Middle frontal gyrus (tissue), 1 donor: ENCODE measurements around the gene UBR7.
"Not testable (repeated sequence)": the region's sequence is repeated elsewhere in the genome, so short reads cannot be mapped to it uniquely, and the experiment has no call there.

ENCODE experiments used
- DNase-seq: peaks from one replicate; pipeline ENCODE4 v3.0.0-alpha.2; 2015; ENCODE audit warnings: low spot score; ENCODE audit errors: extremely low spot score

Gene UBR7

DNA sequence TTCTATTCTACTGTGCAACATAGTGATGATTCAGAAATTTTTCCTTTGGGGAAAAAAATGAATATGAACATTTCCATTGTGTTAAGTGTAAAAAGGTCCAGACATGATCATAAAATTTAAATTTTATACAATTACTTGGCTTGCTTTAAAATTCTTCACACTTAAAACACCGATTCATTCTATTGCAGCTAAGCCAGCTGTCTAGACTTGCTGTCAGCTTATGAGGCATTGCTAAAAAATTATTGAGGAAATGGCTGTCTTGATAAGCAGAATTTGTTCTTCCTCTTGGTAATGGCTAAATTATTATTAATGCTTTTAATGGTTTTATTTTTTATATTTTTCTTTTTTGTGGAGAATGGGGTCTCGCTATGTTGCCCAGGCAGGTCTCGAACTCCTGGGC, 20.1 kb upstream of the UBR7 start:
- DNase-seq: no peak

DNA sequence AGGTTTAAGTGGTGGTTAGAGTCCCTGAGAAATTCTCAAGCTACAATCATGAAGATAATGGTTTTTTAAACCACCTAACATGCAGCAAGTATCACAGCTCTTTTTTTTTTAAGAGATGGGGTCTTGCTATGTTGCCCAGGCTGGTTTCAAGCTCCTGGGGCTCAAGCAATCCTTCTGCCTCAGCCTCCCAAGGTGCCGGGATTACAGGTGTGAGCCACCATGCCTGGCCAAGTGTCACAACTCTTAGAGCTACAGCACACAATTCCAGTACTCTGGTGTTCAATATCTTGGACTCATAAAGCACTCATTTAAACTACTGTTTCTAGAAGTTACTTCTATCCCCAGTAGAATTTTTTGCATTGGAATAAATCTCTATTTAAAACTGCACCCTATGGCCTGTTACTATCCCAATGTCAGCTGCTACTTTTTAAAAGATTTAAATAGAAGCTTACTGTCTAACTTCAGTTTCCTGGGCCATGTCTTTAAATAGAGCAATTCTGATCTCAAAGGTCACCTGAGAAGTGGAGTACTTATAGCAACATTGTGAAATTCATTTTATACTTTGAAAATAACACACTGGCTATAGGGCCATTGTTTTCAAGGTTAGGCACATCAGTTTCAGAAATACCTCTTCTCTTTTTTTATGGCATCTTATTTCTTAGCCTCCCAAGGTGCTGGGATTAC, 11.6 kb upstream of the UBR7 start:
- DNase-seq: no peak

- DNase-seq: no peak
Measured at GRCh38 chr14:93199031-93199430, 8.0 kb upstream of the UBR7 start.

DNA sequence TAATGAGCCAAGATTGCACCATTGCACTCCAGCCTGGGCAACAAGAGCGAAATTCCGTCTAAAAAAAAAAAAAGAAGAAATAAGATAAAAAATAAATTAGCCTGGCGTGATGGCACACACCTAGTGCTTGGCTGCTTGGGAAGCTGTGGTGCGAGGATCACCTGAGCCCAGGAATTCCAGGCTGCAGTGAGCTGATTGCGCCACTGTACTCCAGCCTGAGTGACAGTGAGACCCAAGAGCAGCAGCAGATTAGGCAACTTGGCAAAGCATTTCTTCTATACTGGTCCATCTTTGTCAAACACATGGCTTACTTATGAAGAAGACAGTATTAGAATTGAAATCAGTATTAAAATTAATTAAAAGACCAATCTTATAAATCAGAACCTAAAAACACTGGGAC, 6.5 kb upstream of the UBR7 start:
- DNase-seq: no peak

DNA sequence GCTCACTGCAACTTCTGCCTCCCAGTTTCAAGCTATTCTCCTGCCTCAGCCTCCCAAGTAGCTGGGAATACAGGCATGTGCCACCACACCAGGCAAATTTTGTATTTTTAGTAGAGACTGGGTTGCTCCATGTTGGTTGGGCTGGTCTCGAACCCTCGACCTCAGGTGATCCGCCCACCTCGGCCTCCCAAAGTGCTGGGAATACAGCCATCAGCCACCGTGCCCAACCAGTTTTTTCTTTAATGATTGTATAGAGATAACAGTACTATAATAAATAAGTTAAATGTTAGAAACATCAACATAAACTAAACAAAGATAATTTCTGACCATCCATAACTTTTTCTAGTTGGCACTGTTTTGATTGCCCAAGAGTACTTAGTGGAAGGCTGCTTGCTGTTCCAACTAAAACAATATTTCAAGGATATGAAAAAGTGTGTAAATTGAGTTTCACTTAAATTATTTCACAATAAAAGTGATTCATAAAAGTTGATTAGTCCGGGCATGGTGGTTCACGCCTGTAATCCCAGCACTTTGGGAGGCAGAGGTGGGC, 5.8 kb upstream of the UBR7 start:
- DNase-seq: no peak

DNA sequence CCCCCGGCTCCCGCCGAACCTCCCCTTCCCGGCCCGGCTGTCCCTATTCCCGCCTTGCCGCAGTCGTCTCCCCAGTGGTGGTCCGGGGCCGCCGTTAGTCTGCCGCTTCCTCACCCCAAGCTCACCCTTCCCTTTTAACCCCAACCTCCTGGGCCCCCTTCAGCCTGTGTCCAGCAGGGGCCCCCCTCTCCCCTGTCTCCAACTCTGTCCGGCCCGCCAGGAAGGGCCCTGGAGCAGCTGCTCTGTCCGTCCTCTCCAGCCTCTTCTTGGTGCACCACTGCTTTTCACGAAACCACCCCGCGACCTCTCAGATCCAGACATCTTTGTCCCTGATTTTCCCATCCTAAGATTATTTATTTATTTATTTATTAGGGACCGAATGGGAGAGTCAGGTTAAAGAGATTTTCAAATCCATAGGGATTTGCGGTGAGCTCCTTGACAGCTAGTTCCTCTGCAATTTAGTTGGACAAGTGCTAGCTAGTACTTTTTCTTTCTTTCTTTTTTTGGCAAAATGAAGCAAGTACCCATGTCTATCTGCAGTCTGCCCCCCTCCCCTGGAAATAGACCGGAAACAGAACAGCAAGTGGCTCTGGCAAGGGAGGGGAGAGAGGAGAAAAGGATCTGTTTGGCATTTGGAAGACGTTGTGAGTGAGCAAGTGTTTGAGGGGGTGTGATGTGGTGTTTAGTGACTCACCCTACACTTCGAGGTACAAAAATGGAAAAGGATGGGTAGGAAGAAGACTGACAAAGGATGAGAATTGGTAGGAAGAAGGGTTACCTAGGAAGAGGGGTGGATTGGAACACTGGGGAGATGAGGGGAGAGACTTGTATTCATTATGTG, 632 bp downstream of the UBR7 start:
- DNase-seq: no peak

- DNase-seq: no peak
Measured at GRCh38 chr14:93212432-93212831, 5.4 kb downstream of the UBR7 start.

DNA sequence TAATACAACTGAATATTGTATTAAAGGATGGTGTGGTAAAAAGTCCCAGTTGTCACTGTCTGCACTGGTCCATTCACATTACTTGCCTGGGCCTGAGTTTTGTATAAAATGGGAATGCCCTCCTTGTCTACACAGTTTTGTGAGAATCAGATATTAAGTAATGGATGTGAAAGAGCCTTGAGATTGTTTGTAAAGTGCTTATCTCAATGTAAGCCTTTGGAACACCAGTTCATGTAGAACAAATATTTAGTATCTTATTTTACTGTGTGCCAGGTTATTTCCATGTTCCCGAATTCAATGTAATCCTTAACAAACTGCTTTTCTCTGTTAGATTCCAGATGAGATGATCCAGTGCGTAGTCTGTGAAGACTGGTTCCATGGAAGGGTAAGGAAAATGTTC, 7.5 kb downstream of the UBR7 start:
- DNase-seq: no peak

- DNase-seq: no peak
Measured at GRCh38 chr14:93219103-93219726, 12.2 kb downstream of the UBR7 start.

GRCh38 chr14:93220509-93220908, 13.5 kb downstream of the UBR7 start:
- DNase-seq: no peak

DNA sequence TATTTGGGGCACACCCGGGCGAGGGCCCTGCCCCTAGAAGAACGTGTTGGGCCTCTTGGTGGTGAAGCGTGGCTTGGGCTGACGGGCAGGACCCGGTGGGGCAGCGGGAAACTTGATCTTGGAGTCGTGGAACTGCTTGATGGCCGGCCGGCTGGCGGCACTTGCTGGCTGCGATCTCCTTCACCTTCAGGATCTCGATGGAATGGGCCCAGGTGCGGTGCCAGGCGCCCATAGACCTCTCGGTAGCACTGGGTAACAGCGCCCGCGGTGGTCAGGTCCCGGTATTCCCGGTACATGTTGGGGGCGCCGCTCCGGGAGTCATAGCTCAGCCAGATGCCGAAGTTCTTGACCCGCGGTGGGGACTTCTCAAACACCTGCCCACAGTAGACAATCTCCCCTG, 16.5 kb downstream of the UBR7 start:
- no peak for DNase-seq

DNA sequence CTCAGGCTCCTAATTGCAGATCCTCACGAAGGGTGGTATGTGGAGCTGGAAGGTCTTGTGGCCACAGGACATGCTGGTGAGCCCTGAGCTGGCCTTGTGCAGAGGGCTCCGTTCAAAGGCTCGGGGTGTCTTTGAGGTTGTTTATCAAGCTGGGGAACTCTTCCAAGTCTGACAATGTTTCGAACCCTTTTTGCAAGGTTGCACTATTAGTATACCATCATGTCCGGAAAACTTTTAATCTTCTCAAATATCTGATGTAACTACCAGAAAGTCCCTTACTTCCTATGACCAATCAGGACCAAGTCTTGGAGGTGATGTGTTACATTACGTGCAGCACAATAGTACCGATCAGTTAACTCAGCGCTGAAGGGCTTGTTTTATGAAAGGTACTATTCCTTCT, 21.5 kb downstream of the UBR7 start:
- DNase-seq: no peak

GRCh38 chr14:93230539-93230938, 23.5 kb downstream of the UBR7 start:
- no peak for DNase-seq

GRCh38 chr14:93231129-93231979, 24.3 kb downstream of the UBR7 start:
- DNase-seq: peak; percentile 22

DNA sequence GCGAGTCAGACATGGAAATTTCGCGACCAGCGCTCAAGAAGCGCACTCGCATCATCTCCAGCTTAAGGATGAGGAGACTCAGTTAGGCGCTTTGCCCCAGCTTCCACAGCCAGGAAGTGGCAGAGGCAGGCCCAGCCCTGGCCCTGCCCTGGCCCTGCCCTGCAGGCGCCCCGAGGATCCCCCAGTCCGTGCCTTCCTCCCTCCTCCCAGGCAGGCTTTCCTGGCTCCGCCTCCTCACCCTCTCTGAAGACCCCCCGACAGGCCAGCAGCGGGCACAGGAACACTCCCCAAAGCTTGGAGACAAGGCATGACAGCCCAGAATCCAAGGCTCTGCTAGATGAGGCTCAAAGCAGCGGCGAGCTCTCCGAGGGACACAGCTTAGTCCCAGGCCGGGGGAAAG, 25.1 kb downstream of the UBR7 start:
- no peak for DNase-seq

DNA sequence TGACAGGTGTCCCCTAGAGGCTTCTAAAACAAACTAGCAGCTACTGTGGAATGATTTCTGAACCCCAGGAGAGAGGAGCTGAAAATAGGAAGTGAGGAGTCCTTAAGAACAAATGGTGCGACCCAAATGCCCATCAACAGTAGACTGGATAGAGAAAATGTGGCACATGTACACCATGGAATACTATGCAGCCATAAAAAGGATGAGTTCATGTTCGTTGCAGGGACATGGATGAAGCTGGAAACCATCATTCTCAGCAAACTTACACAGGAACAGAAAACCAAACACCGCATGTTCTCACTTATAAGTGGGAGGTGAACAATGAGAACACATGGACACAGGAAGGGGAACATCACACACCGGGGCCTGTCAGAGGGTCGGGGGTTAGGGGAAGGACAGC, 26.0 kb downstream of the UBR7 start:
- not testable (repeated sequence) for DNase-seq

GRCh38 chr14:93234798-93235197, 27.7 kb downstream of the UBR7 start:
- no peak for DNase-seq

DNA sequence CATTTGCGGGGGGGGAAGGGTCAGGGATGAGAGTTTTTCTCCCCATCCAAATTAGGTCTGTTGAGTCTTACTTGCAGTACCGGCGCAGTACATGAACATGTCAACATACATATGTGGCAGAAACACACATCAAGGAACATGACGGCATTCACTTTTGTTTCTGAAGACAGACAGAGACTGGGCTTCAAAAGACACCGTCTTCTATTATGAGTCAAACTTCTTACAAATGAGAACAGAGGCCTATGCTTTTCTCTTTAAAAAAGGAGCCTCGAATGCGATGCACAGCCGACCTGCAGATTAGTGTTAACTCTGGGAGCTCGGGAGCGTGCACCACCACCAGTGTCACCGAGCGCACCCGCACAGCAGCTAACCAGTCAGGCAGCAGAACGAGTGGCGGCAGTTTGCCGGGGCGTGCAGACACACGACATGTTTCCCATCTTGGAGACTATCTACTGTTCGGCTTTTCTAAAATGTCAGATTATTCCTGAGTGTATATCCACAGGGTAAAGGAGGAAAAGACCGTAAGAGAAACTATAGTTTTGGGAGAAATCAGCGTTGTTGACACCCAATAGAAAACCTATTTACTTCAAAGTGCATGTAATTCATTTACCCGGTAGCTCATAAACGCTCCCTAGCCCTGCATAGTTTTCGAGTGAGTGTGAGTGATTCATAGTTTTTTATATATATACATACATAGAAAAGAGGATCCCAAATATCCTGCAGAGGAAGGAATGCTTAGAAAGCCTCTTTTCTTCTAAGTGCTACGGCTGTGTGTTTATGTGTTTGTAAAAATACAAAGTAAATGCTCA, 33.0 kb downstream of the UBR7 start:
- no peak for DNase-seq

- no peak for DNase-seq
Measured at GRCh38 chr14:93240678-93241000, 33.6 kb downstream of the UBR7 start.

GRCh38 chr14:93245764-93246420, 38.8 kb downstream of the UBR7 start:
- no peak for DNase-seq
